Measurements from ENCODE around the gene LDLRAD3.

The LDLRAD3 gene

GRCh38 chr11:36268337-36268985 lies 324.6 kb downstream of the LDLRAD3 start:
- Histone ChIP-seq H3K27me3 (replicated peaks; ENCODE audit: control insufficient read depth, insufficient read depth, low read length) (no peaks in the 10 kb centered on the region; the same call in 1 of the 2 replicates), H3K36me3 (ENCODE audit: control insufficient read depth, insufficient read depth, low read length) (peaks cover 3% of the 10 kb centered on the region; the same call in 1 of the 2 replicates), H3K4me3 (replicated peaks; ENCODE audit: low read depth, low read length) (no peak overlapping the region)
- TF ChIP-seq CTCF (IDR thresholded peaks at IDR 0.05; ENCODE audit: insufficient read depth, low read length, poor library complexity, severe bottlenecking), result no peak
- no peak for DNase-seq (ENCODE audit: extremely low read depth, insufficient read length)

GRCh38 chr11:36270701-36271100 lies 326.8 kb downstream of the LDLRAD3 start:
- Histone ChIP-seq H3K27me3 (replicated peaks; ENCODE audit: control insufficient read depth, insufficient read depth, low read length) (no peaks in the 10 kb centered on the region), H3K4me3 (replicated peaks; ENCODE audit: low read depth, low read length) (no peak overlapping the region), H3K36me3 (ENCODE audit: control insufficient read depth, insufficient read depth, low read length) (peaks cover 3% of the 10 kb centered on the region)
- DNase-seq (ENCODE audit: extremely low read depth, insufficient read length), result no peak
- no peak for TF ChIP-seq CTCF (IDR thresholded peaks at IDR 0.05; ENCODE audit: insufficient read depth, low read length, poor library complexity, severe bottlenecking)

- Histone ChIP-seq H3K27me3 (replicated peaks; ENCODE audit: control insufficient read depth, insufficient read depth, low read length) (no peaks in the 10 kb centered on the region), H3K4me3 (replicated peaks; ENCODE audit: low read depth, low read length) (no peak overlapping the region), H3K36me3 (ENCODE audit: control insufficient read depth, insufficient read depth, low read length) (peaks cover 5% of the 10 kb centered on the region)
- no peak for TF ChIP-seq CTCF (IDR thresholded peaks at IDR 0.05; ENCODE audit: insufficient read depth, low read length, poor library complexity, severe bottlenecking)
- DNase-seq (ENCODE audit: extremely low read depth, insufficient read length), result no peak
These were observed 328.0 kb downstream of the LDLRAD3 start for GRCh38 chr11:36271794-36272407.

- H3K36me3 ChIP-seq (ENCODE audit: control insufficient read depth, insufficient read depth, low read length), result peaks cover 5% of the 10 kb centered on the region
- no peak for DNase-seq (ENCODE audit: extremely low read depth, insufficient read length)
- no peaks in the 10 kb centered on the region for H3K27me3 ChIP-seq (replicated peaks; ENCODE audit: control insufficient read depth, insufficient read depth, low read length)
- H3K4me3 ChIP-seq (replicated peaks; ENCODE audit: low read depth, low read length), result no peak overlapping the region
- no peak for TF ChIP-seq CTCF (IDR thresholded peaks at IDR 0.05; ENCODE audit: insufficient read depth, low read length, poor library complexity, severe bottlenecking)
These were observed 329.2 kb downstream of the LDLRAD3 start for GRCh38 chr11:36273110-36273509.

GRCh38 chr11:36274414-36274813 lies 330.6 kb downstream of the LDLRAD3 start:
- no peak for TF ChIP-seq CTCF (IDR thresholded peaks at IDR 0.05; ENCODE audit: insufficient read depth, low read length, poor library complexity, severe bottlenecking)
- Histone ChIP-seq H3K27me3 (replicated peaks; ENCODE audit: control insufficient read depth, insufficient read depth, low read length) (no peaks in the 10 kb centered on the region), H3K4me3 (replicated peaks; ENCODE audit: low read depth, low read length) (no peak overlapping the region), H3K36me3 (ENCODE audit: control insufficient read depth, insufficient read depth, low read length) (peaks cover 5% of the 10 kb centered on the region)
- no peak for DNase-seq (ENCODE audit: extremely low read depth, insufficient read length)

All from GM06990 (cell line).